Lower leg skin (tissue), 3 donors: Measurements from ENCODE around the gene UBE2E2.

Experiments
- CTCF ChIP-seq, 3 donors: fragments of 450-650 bp; IDR thresholded peaks; one replicate each; pipeline ENCODE4 v1.5.1; 2016; ENCODE audit warnings: antibody characterized with exemption in 3 of 3, mild to moderate bottlenecking in 3 of 3, moderate library complexity in 2 of 3
- POLR2A ChIP-seq, 2 donors: fragments of 450-650 bp; IDR thresholded peaks; one replicate each; pipeline ENCODE4 v1.6.1; 2016 to 2017; ENCODE audit warnings: antibody characterized with exemption in 2 of 2, mild to moderate bottlenecking in 1 of 2, moderate library complexity in 1 of 2

- TF ChIP-seq CTCF (IDR thresholded peaks at IDR 0.05) (no peak), POLR2A (IDR thresholded peaks at IDR 0.05) (no peak)
These were observed 337.5 kb downstream of the UBE2E2 start for GRCh38 chr3:23540600-23540999.
